SK-N-MC (cell line): ENCODE measurements around the gene PRTN3.
A peak's percentile ranks its signal among the peaks of the same experiment; 100 is the strongest.
"Not testable (repeated sequence)": the region's sequence is repeated elsewhere in the genome, so short reads cannot be mapped to it uniquely, and the experiment has no call there.

Experiments used
- DNase-seq: peaks from one replicate; pipeline ENCODE4 v3.0.0-alpha.2; 2011; ENCODE audit warnings: low read depth, low spot score
- H3K27ac ChIP-seq: fragments of 200-600 bp; sonication (generic); 2 replicates; pipeline ENCODE4 v1.5.1; 2016; ENCODE audit warnings: mixed run types
- H3K36me3 ChIP-seq: fragments of 200-600 bp; sonication (generic); 2 replicates; pipeline ENCODE4 v1.6.1; 2017; ENCODE audit warnings: antibody characterized with exemption, low read length, mixed read lengths; ENCODE audit not compliant: insufficient read depth
- H3K4me3 ChIP-seq: fragments of 200-600 bp; sonication (generic); 2 replicates; pipeline ENCODE4 v1.5.1; 2016
- H3K9ac ChIP-seq: fragments of 200-600 bp; sonication (generic); 2 replicates; pipeline ENCODE4 v1.8.0; 2017; ENCODE audit warnings: mixed run types, mixed read lengths; ENCODE audit not compliant: insufficient read length
- H3K9me3 ChIP-seq: fragments of 200-600 bp; sonication (generic); 2 replicates; pipeline ENCODE4 v1.6.1; 2017; ENCODE audit warnings: low read depth, mild to moderate bottlenecking, antibody characterized with exemption, low read length, moderate library complexity, mixed read lengths
- EZH2 ChIP-seq: fragments of 200-600 bp; sonication (generic); IDR thresholded peaks from one replicate; pipeline ENCODE4 v1.6.1; 2017; ENCODE audit warnings: antibody characterized with exemption
- FOXP2 ChIP-seq: optimal IDR thresholded peaks from 2 replicates; pipeline ENCODE3; 2011; ENCODE audit warnings: mild to moderate bottlenecking, moderate library complexity; ENCODE audit not compliant: insufficient read depth; ENCODE audit errors: extremely low read length, control extremely low read depth
- POLR2AphosphoS5 ChIP-seq: IDR thresholded peaks from 2 replicates; pipeline ENCODE4 v1.6.1; 2012; ENCODE audit warnings: mild to moderate bottlenecking, low read depth, low read length, borderline replicate concordance

Gene PRTN3

DNA sequence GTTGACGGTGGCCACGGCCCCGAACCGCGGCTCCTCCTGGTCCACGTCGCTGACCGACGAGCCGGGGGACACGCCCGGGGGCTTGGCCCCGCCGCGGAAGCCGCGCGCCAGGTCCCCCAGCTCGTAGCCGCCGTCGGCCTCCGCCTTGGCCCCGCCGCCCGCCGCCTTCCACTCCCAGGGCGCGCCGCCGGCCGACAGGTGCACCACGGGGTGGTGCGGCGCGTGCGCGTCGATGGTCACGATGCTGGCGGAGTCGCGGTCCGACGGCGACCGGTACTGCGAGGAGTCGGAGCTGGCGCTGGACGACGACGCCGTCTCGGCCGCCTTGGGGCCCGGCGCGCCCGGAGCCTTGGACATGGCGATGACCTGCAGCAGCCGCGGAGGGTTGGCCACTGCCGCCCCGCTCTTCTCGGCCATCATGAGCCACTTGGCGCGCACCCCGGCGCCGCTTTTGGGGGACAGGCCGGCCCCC lies 28.0 kb upstream of the PRTN3 start:
- Histone ChIP-seq H3K4me3 (no peak overlapping the region), H3K9ac (no peak overlapping the region), H3K36me3 (peaks cover 63% of the 10 kb centered on the region), H3K9me3 (no peaks in the 10 kb centered on the region), H3K27ac (no peak overlapping the region)
- no peak for TF ChIP-seq FOXP2
- TF ChIP-seq POLR2AphosphoS5: no peak; the same call in 1 of the 2 replicates
- TF ChIP-seq EZH2: no peak
- no peak for DNase-seq

DNA sequence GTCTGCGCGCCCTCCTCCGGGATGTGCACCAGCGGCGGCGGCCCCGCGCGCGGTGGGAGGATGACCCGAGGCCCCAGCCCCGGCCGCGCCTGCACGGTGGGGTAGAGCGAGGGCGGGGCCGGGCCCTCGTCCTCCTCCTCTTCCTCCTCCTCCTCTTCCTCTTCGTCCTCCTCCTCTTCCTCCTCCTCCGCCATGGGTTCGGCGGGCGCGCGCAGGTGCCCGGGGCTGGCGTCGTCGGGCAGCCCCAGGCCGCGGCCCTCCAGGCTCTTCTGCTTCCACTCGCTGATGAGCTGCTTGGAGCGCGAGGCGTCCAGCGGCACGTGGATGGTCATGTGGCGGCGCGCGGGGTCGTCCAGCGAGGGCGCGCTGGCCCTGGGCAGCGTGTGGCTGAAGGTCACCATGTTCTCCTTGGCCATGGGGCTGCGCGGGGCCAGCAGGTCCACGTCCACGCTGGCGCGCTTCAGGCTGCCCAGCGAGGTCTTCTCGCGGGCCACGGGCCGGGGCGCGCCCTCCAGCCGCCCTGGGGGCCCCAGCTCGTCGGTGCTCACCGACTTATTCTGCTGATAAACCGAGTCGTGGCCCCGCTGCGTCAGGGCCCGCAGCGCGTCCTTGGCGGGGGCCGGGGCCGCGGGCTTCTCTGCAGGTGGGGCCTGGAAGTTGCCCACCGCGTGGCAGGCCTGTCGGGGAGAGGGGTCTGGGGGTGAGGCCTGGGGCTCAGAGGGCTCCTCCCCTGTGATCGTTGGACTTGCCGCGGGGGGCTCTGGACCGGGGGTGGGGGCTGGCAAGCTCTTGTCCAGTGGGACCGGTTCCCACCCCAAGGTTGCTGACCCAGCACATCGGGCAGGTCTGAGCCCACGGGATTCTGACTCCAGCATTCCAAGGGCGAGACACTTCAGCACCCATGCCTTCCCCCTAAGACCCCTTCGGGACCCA lies 27.3 kb upstream of the PRTN3 start:
- Histone ChIP-seq H3K27ac (no peak overlapping the region), H3K9me3 (no peaks in the 10 kb centered on the region), H3K36me3 (peaks cover 56% of the 10 kb centered on the region), H3K9ac (no peak overlapping the region), H3K4me3 (no peak overlapping the region)
- no peak for DNase-seq
- no peak; the same call in 1 of the 2 replicates for TF ChIP-seq POLR2AphosphoS5
- TF ChIP-seq FOXP2: no peak
- TF ChIP-seq EZH2: no peak

DNA sequence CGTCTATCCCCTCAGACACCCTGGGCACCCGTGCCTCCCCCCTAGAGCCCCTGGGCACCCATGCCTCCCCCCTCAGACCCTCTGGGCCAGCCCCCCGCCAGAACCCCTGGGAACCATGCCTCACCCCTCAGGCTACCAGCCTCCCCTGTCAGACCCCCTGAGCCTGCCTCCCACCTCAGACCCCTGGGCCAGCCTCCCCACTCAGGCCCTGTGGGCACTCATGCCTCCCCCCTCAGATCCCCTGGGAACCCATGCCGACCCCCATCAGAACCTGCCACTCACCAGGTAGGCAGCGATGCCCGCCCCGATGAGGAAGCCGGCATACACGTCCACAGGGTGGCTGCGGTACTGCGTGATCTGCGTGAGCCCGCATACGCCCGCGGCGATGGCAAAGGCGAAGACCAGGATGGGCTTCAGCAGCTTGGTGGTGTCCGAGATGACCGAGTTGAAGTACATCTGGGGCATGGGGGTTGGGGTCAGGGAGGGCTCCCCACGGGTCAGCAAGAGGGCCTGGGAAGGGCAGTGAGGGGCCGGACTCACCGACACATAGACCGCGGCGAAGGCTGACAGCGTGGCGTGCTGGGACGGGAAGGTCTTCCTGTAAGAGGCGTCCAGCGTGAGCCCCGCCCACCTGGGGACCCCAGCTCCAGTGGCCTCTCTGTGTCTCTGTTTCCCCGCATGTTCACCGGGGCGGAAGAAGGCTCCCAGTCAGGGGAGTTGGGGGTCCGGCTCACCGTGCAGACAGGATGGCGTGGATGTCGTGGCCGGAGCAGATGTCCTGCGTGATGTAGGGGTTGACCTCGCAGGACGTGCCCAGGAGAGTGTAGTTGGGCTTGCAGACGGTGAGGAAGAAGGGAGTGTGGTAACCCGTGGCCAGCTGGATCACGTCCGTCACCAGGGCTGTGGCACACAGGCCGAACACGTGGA lies 26.4 kb upstream of the PRTN3 start:
- Histone ChIP-seq H3K9ac (no peak overlapping the region), H3K4me3 (no peak overlapping the region), H3K27ac (no peak overlapping the region), H3K9me3 (no peaks in the 10 kb centered on the region), H3K36me3 (peaks cover 47% of the 10 kb centered on the region)
- DNase-seq: no peak
- TF ChIP-seq FOXP2: no peak
- peak; percentile 45; the same call in 1 of the 2 replicates for TF ChIP-seq POLR2AphosphoS5
- no peak for TF ChIP-seq EZH2

DNA sequence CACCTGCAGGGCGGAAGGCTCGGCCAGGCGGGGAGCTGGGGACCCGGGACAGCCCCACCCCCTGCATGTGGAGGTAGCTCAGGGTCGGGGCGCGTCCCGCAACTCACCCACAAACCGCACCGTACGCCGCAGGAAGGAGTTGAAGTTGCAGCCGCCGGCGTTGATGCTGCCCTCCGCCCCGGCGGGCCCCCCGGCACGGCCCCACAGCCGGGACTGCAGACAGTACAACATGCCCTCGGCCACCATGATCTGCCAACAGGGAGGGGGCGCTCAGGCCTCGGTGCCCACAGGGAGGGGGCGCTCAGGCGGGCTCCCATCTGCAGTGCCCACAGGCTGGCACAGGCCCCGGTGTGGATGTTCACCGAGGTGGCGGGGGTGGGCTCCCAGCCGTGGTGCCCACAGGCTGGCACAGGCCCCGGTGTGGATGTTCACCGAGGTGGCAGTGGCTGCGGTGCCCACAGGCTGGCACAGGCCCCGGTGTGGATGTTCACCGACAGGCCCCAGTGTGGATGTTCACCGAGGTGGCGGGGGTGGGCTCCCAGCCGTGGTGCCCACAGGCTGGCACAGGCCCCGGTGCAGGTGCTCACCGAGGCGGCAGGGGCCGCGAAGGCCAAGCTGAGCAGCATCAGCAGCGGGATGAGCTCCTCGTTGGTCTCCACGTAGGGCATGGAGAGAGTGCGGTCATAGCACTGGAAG lies 25.6 kb upstream of the PRTN3 start:
- Histone ChIP-seq H3K4me3 (no peak overlapping the region), H3K9me3 (no peaks in the 10 kb centered on the region), H3K27ac (no peak overlapping the region), H3K36me3 (peaks cover 39% of the 10 kb centered on the region), H3K9ac (no peak overlapping the region)
- no peak for DNase-seq
- no peak for TF ChIP-seq POLR2AphosphoS5
- TF ChIP-seq FOXP2: no peak
- TF ChIP-seq EZH2: no peak

DNA sequence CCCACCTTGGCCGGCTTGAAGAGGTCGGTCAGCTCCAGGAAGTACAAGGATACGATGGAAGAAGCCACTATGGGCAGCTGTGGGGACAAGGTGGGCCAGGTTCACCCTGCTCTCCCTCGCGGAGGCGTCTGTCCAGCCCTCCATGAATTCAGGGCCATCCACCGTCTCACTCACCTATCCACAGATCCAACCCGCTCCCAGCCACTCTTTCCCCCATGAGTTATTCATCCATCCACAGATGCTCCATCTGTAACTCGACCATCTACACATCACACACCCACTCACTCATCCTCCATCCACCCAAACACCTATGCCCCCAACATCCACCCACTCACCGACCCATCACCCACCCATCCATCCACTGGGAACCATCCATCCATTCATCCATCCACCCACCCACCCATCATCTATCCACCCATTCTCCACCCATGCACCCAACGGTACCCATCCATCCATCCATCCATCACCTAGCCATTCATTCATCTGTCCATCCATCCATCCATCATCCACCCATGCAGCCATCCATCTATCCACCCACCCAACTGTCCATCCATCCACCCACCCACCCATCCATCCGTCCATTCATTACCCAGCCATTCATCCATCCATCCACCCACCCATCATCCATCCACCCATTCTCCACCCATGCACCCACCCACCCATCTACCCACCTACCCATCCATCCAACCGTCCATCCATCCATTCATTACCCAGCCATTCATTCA lies 24.9 kb upstream of the PRTN3 start:
- Histone ChIP-seq H3K9me3 (no peaks in the 10 kb centered on the region), H3K4me3 (no peak overlapping the region), H3K36me3 (peaks cover 32% of the 10 kb centered on the region), H3K9ac (no peak overlapping the region), H3K27ac (no peak overlapping the region)
- no peak for TF ChIP-seq FOXP2
- no peak for TF ChIP-seq POLR2AphosphoS5
- no peak for TF ChIP-seq EZH2
- no peak for DNase-seq

DNA sequence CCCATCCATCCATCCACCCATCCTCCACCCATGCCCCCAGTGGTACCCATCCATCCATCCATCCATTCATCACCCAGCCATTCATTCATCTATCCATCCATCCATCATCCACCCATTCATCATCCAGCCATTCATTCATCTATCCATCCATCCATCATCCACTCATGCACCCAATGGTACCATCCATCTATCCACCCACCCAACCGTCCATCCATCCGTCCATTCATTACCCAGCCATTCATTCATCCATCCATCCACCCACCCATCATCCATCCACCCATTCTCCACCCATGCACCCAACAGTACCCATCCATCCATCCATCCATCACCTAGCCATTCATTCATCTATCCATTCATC lies 24.3 kb upstream of the PRTN3 start:
- TF ChIP-seq EZH2 (no peak), FOXP2 (no peak), POLR2AphosphoS5 (no peak)
- DNase-seq: no peak
- Histone ChIP-seq H3K27ac (no peak overlapping the region), H3K4me3 (no peak overlapping the region), H3K36me3 (peaks cover 27% of the 10 kb centered on the region), H3K9me3 (no peaks in the 10 kb centered on the region), H3K9ac (no peak overlapping the region)

DNA sequence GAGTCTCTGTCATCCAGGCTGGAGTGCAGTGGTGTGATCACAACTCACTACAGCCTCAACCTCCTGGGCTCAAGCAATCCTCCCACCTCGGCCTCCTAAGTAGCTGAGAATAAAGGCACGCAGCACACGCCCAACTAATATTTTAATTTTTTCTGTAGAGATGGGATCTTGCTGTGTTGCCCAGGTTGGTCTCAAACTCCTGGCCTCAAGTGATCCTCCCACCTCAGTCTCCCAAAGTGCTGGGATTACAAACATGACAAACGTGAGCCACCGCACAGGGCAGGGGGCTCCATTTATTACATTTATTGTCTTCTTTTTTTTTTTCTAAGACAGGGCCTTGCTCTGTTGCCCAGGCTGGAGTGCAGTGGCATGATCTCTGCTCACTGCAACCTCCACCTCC lies 20.6 kb upstream of the PRTN3 start:
- H3K9ac ChIP-seq, DNase-seq, H3K36me3 ChIP-seq, H3K27ac ChIP-seq, H3K9me3 ChIP-seq, H3K4me3 ChIP-seq: not testable (repeated sequence)
